H1 (cell line): ENCODE results near the gene PKM. TPM values are rescaled to one million over a fixed set of nuclear protein-coding genes. Genes with fewer than 3 reads are reported as not detected.

Source experiments
- CBX5 ChIP-seq: fragments of 300-800, 300-1000 bp; sonication (generic); IDR thresholded peaks from 2 replicates; pipeline ENCODE4 v1.7.1; 2016; ENCODE audit warnings: antibody characterized with exemption, low read length, low read depth
- CEBPB ChIP-seq: IDR thresholded peaks from 2 replicates; pipeline ENCODE4 v1.6.1; 2012; ENCODE audit warnings: low read depth, low read length
- CHD1 ChIP-seq: IDR thresholded peaks from 2 replicates; pipeline ENCODE4 v1.6.1; 2012; ENCODE audit warnings: low read depth, low read length, improper control_type of control experiment
- CTBP2 ChIP-seq: IDR thresholded peaks from 2 replicates; pipeline ENCODE4 v1.7.0; 2011; ENCODE audit warnings: borderline replicate concordance, mild to moderate bottlenecking, moderate library complexity, mixed read lengths, low read length; ENCODE audit not compliant: insufficient read depth, insufficient read length
- EGR1 ChIP-seq: IDR thresholded peaks from 2 replicates; pipeline ENCODE4 v1.6.1; 2011; ENCODE audit warnings: low read depth, low read length, borderline replicate concordance
- GABPA ChIP-seq: IDR thresholded peaks from 2 replicates; pipeline ENCODE4 v1.6.1; 2011; ENCODE audit warnings: mild to moderate bottlenecking, low read length, moderate library complexity, borderline replicate concordance; ENCODE audit not compliant: insufficient read depth
- GTF2F1 ChIP-seq: IDR thresholded peaks from 2 replicates; pipeline ENCODE4 v1.6.1; 2012; ENCODE audit warnings: low read depth, low read length, improper control_type of control experiment, borderline replicate concordance
- HDAC6 ChIP-seq: IDR thresholded peaks from one replicate; pipeline ENCODE4 v1.7.1; 2012; ENCODE audit warnings: low read depth, mild to moderate bottlenecking, inconsistent platforms, low read length, moderate library complexity
- NANOG ChIP-seq: IDR thresholded peaks from 2 replicates; pipeline ENCODE4 v1.6.1; 2011; ENCODE audit warnings: low read length, low read depth, mild to moderate bottlenecking, inconsistent platforms; ENCODE audit not compliant: insufficient read depth, poor library complexity, severe bottlenecking
- POLR2A ChIP-seq, 2 experiments: IDR thresholded peaks; 1 replicate in 1 of 2; 2 replicates in 1 of 2; pipeline ENCODE4 v1.6.1; 2011; ENCODE audit warnings: low read depth in 2 of 2, low read length in 2 of 2, mild to moderate bottlenecking in 2 of 2; ENCODE audit errors: control extremely low read depth in 1 of 2
- POLR2AphosphoS5 ChIP-seq: IDR thresholded peaks from 2 replicates; pipeline ENCODE4 v1.6.1; 2011; ENCODE audit warnings: low read depth, low read length
- POU5F1 ChIP-seq: IDR thresholded peaks from 2 replicates; pipeline ENCODE4 v1.6.1; 2011; ENCODE audit warnings: low read depth, mild to moderate bottlenecking, low read length, moderate library complexity
- TBP ChIP-seq: IDR thresholded peaks from 2 replicates; pipeline ENCODE4 v1.6.1; 2011; ENCODE audit warnings: low read depth, low read length, improper control_type of control experiment
- TCF12 ChIP-seq: IDR thresholded peaks from 2 replicates; pipeline ENCODE4 v1.6.1; 2011; ENCODE audit warnings: low read depth, mild to moderate bottlenecking, low read length
- TEAD4 ChIP-seq: IDR thresholded peaks from 2 replicates; pipeline ENCODE4 v1.6.1; 2012; ENCODE audit warnings: low read depth, low read length, inconsistent platforms, mixed read lengths
- YY1 ChIP-seq: IDR thresholded peaks from 2 replicates; pipeline ENCODE4 v1.6.1; 2011; ENCODE audit warnings: low read depth, mild to moderate bottlenecking, low read length
- polyA plus RNA-seq, 7 experiments: library from polyadenylated mRNA; depleted of rRNA in 3 of 7; stranded (reverse) in 5 of 7; unstranded in 2 of 7; fragments of >200 nt in 5 of 7; fragments of 200-250 nt in 2 of 7; gene quantifications; 1 replicate in 5 of 7; 2 replicates in 1 of 7; 4 replicates in 1 of 7; pipeline versions ENCODE4 v1.2.1 to v1.2.3, GENCODE V29; 2011 to 2013; ENCODE audit warnings: missing spikeins in 2 of 7, mixed read lengths in 2 of 7
- total RNA-seq: library from RNA; stranded (reverse); fragmentation: NEBNext Ultra II Directional; extraction: Animal tissue kit (Norgen Biotek cat#: 25700); gene quantifications from 2 replicates; pipeline ENCODE4 v1.2.1, GENCODE V29; 2021
- TF ChIP-seq, protein P1 (sequence below), 3 experiments: IDR thresholded peaks; 1 replicate in 2 of 3; 2 replicates in 1 of 3; pipeline versions ENCODE4 v1.5.1 to v1.6.1; 2011; ENCODE audit warnings: low read length in 3 of 3, mild to moderate bottlenecking in 3 of 3, inconsistent platforms in 2 of 3, low read depth in 1 of 3, moderate library complexity in 1 of 3; ENCODE audit not compliant: insufficient read depth in 1 of 3; ENCODE audit errors: control extremely low read depth in 1 of 3
- TF ChIP-seq, protein P2 (sequence below): IDR thresholded peaks from 2 replicates; pipeline ENCODE4 v1.6.1; 2011; ENCODE audit warnings: low read length, improper control_type of control experiment
- TF ChIP-seq, protein P3 (sequence below): IDR thresholded peaks from 2 replicates; pipeline ENCODE4 v1.6.1; 2012; ENCODE audit warnings: low read length, inconsistent platforms

The PKM gene
- total and polyA plus RNA-seq, 2 of the 8 experiments (the other 6 are each of a cell fraction or from before 2014, with no cell fraction given), result 780 to 856 TPM

DNA sequence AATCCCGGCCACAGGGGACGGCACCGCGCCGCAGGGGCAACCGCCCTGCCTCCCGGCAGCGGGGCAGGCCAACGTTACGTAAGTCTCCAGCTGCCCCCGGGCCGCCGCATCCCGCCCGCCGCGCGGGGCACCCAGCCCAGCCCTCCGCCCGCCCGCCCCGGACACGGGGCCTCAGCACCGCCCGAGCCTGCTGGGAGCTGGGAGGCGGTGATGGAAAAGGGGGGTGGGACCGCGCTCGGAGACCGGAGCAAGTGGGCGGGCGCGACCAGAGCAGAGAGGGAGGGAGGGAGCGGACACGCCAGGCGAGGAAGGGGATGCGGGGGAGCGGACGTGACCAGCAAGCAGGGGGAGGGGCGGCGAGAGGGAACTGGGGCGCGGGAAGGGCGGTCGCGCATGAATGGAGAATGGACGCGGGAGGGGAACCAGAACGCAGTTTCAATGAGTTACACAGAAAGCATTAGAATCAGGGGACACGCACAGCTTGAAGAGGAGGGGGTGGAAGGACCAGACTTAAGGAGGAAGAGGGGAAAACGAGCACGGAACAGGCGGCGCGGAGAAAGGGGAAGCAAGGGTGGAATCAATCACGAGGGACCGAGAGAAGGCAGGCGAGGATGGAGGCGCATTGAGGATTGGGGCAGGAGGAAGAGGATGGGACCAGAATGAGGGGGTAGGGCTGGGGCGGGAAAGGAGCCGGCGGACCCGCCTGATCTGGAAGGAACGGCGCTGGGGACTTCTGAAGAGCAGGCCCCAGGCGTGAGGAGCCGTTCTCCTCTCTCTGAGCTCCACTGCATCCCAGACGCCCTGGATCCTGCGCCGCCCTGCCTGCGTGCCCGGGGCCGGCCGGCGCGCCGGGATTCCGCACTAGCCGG is 559 bp downstream of the PKM start (continued):
- TF ChIP-seq, protein P1, sequence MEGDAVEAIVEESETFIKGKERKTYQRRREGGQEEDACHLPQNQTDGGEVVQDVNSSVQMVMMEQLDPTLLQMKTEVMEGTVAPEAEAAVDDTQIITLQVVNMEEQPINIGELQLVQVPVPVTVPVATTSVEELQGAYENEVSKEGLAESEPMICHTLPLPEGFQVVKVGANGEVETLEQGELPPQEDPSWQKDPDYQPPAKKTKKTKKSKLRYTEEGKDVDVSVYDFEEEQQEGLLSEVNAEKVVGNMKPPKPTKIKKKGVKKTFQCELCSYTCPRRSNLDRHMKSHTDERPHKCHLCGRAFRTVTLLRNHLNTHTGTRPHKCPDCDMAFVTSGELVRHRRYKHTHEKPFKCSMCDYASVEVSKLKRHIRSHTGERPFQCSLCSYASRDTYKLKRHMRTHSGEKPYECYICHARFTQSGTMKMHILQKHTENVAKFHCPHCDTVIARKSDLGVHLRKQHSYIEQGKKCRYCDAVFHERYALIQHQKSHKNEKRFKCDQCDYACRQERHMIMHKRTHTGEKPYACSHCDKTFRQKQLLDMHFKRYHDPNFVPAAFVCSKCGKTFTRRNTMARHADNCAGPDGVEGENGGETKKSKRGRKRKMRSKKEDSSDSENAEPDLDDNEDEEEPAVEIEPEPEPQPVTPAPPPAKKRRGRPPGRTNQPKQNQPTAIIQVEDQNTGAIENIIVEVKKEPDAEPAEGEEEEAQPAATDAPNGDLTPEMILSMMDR (IDR thresholded peaks at IDR 0.05; ENCODE audit: control extremely low read depth in 1 of 3, insufficient read depth in 1 of 3, low read depth in 1 of 3, low read length in 3 of 3), result no peak
- TF ChIP-seq YY1 (no peak), CTBP2 (peak; percentile 71), TBP (peak; percentile 26; the same call in 1 of the 2 replicates), EGR1 (peak; percentile 68; the same call in 1 of the 2 replicates), POU5F1 (no peak), CEBPB (no peak; the same call in 1 of the 2 replicates), HDAC6 (no peak), NANOG (no peak), CHD1 (0 out of 2 replicates have a peak, but pooled peaks have one; percentile 44), POLR2AphosphoS5 (no peak), GTF2F1 (no peak), TCF12 (no peak), POLR2A (IDR thresholded peaks at IDR 0.05; ENCODE audit: control extremely low read depth in 1 of 2, low read depth in 2 of 2, low read length in 2 of 2) (no peak), TEAD4 (no peak), GABPA (no peak), CBX5 (no peak)
- TF ChIP-seq, protein P2, sequence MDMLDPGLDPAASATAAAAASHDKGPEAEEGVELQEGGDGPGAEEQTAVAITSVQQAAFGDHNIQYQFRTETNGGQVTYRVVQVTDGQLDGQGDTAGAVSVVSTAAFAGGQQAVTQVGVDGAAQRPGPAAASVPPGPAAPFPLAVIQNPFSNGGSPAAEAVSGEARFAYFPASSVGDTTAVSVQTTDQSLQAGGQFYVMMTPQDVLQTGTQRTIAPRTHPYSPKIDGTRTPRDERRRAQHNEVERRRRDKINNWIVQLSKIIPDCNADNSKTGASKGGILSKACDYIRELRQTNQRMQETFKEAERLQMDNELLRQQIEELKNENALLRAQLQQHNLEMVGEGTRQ, result no peak
- TF ChIP-seq, protein P3, sequence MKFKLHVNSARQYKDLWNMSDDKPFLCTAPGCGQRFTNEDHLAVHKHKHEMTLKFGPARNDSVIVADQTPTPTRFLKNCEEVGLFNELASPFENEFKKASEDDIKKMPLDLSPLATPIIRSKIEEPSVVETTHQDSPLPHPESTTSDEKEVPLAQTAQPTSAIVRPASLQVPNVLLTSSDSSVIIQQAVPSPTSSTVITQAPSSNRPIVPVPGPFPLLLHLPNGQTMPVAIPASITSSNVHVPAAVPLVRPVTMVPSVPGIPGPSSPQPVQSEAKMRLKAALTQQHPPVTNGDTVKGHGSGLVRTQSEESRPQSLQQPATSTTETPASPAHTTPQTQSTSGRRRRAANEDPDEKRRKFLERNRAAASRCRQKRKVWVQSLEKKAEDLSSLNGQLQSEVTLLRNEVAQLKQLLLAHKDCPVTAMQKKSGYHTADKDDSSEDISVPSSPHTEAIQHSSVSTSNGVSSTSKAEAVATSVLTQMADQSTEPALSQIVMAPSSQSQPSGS, result no peak
